Stimulated activated CD8-positive, alpha-beta memory T cell treated with anti-CD3 and anti-CD28 coated beads, Interleukin-7, amount 100 ng/mL, for 48 hours (primary cell): Measurements from ENCODE around the gene KLHDC7B.
A peak's percentile ranks its signal among the peaks of the same experiment; 100 is the strongest.

Source experiments
- DNase-seq, 2 donors: peaks; one replicate each; pipeline ENCODE4 v3.0.0-alpha.2; 2020; ENCODE audit warnings: low read depth in 1 of 2; ENCODE audit errors: extremely low read depth in 1 of 2

KLHDC7B gene

GRCh38 chr22:50571264-50572175 is 25.8 kb downstream of the KLHDC7B start:
- no peak for DNase-seq

- DNase-seq: no peak
Observed at GRCh38 chr22:50572965-50573364, 27.3 kb downstream of the KLHDC7B start.

GRCh38 chr22:50573491-50574382 is 28.0 kb downstream of the KLHDC7B start:
- DNase-seq: no peak

- DNase-seq: no peak
Observed at GRCh38 chr22:50574383-50574755, 28.7 kb downstream of the KLHDC7B start.

GRCh38 chr22:50575426-50575941 is 29.8 kb downstream of the KLHDC7B start:
- no peak for DNase-seq

DNA sequence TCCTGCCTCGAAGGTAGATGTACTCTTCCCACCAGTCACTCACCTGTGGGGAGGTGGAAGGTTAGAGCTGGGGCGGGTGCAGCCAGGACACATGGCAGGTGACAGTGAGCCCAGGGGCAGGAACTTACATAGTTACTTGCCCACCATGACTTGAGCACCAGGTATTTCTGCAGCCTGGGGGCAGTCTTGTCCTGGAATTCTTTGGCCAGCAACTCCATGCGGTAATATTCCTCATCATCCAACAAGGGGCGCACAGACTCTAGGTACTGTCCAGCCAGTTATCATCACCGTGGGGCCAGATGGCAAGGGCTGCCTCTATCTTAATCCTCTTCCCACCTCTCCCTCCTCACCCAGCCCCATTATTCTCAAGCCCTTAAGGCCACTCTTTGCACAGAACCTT is 30.4 kb downstream of the KLHDC7B start:
- no peak for DNase-seq

DNA sequence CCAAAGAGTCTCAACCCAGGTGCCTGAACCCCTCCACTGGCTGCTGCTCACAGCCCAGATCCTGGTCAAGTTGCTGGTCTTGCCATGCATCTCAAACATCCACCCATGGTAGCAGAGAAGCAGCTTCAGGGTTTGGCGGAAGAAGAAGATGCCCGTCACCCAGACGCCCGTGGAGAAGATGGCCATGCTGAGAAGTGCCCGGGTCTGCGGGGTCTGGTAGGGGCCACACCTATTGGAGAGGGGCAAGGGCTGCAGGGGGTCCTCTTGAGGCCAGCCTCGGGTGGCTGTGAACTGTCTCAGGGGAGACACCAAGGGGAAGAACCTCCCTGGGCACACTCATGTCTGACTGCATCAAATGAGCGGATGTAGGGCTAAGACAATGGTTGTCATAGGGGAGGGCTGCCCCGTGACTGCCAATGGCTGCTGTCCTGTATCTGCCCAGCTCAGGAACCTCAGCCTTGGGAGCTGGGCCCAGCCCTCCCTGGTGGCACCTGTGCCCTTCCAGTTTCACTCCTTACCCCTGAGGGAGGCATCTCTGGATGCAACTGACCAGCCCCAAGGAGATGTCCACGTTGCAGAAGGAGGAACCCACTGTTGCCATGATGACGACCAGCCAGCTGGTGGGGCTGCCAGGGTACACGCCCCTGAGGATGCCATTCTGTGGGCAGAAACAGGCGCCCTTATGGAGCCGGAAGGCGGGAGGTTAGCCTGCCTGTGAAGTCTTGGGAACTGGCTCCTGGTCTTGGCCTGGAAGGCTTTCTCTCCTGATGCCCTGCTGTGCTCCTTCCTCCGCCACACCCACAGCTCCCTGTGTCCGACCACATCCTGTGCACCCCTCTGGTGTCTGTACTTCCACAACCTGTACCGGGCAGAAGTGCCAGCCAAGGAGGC is 31.4 kb downstream of the KLHDC7B start:
- no peak for DNase-seq

GRCh38 chr22:50577697-50577986 is 31.9 kb downstream of the KLHDC7B start:
- no peak for DNase-seq

GRCh38 chr22:50577987-50578775 is 32.5 kb downstream of the KLHDC7B start, which contains the start of gene CPT1B:
TSS of gene CPT1B (minus strand) at chr22:50578427. CDS start at chr22:50577915, 512 bp downstream.
- no peak for DNase-seq

DNA sequence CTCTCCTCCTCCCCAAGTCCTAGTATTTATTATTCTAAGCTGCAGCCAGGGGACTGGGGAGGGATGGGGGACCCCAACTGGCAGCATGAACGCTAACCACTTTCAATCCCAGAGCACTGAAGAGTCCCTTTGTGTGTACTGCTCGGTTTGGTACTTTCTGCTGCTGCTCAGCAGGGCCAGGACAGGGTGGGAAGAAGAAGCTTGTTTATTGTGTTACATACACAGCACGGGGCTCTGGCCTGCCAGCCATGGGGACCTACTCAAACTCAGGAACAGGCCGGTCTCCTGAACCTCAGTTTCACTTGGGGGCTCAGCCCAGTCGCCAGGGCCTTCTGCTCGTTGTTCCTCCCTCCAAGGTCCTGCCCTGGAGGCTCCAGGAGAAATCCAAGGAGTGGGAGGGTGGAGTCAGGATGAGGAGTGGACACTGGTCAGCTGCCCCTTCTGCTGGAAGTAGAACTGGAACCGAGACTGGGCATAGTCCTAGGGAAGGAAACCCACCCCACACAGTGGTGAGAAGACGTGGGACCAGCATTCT is 33.1 kb downstream of the KLHDC7B start:
- DNase-seq: no peak

- DNase-seq: no peak
Observed at GRCh38 chr22:50579752-50580151, 34.1 kb downstream of the KLHDC7B start.

DNA sequence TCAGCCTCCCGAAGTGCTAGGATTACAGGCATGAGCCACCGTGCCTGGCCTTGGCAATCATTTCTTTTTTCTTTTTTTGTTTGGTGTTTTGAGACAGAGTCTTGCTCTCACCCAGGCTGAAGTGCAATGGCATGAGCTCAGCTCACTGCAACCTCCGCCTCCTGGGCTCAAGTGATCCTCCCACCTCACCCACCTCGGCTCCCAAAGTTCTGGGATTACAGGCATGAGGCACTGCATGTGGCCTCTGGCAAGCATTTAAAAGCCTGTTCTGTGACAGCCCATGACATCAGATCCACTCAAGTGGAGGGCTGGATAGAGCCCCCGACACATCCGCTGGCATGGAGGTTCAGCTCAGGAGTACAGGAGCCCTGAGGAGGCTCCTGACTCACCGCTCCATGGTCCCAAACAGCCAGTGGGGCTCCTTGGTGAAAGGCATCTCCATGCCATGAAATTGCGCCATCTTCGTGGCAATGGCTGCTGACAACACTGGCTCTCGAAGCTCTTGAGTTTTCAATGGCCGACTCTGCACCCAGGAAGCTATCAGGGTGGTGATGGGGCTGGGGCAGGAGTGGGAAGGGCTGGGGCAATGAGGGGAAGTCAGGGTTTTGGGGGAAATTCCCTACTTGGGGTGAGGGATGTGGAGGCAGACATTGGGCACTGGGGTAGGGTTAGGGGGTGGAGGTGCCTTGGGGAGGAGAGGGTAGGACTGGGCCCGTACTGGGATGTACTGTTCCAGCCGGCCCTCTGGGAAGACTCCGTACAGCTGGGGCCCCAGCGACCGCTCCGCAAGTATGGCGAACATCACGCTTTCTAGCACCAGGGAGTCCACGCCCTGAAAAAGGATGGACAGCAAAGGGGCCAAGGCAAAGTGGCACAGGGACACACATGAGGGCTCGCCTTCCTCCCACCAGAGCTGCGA is 35.6 kb downstream of the KLHDC7B start:
- no peak for DNase-seq

GRCh38 chr22:50581950-50582492 is 36.3 kb downstream of the KLHDC7B start:
- peak in 1 of 2 donors; percentile 35 for DNase-seq

- DNase-seq: peak; percentile 98 to 99
Observed at GRCh38 chr22:50582493-50583293, 37.0 kb downstream of the KLHDC7B start, which contains the start of gene CHKB. TSS of gene CHKB (minus strand) at chr22:50582849. CDS start at chr22:50582781, 68 bp downstream.

DNA sequence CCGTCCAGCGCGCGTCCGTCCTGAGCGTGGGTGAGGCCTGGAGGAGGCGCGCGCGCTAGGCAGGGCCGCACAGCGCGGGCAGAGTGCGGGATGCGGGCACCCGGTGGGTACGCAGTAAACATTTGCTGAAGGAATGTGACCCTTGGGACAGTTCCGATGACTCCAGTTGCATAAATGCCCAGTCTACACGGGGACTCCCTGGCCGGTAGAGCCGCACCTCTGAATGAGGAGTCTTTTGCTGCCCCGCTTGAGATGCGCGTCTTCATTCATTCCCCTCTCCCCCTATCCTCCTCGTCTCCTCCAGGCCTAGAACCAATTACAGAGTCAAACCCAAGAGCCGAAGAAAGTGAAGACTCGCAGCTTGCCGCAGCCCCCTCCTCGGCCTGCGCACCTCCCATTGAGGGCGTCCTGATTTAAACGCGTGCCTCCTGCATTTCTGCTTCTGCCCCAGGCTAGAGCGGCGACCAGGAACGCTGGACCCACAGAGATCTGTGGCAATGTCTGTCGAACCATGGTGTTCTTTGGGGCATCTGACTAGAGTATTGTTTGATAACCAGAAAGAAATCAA is 37.7 kb downstream of the KLHDC7B start:
- no peak for DNase-seq

- DNase-seq: no peak
Observed at GRCh38 chr22:50584106-50585096, 38.7 kb downstream of the KLHDC7B start.
